ENCODE data around the gene SDC1. TPM values are rescaled to one million over a fixed set of nuclear protein-coding genes. Genes with fewer than 3 reads are reported as not detected.

The SDC1 gene
- total RNA-seq, 6 experiments from 2014 or later = 260 to 452 (median 415) TPM

GRCh38 chr2:20205069-20205468 lies 19.9 kb downstream of the SDC1 start:
- TF ChIP-seq POLR2A (IDR thresholded peaks at IDR 0.05) (no peak), CTCF (IDR thresholded peaks at IDR 0.05) (no peak)
- no peak for ATAC-seq
- WGBS (ENCODE audit: insufficient coverage, low coverage, low lambda C conversion rate, missing lambda C conversion rate) = 39% methylated on average over 6 of the region's 7 CpGs
- DNase-seq = no peak
- H3K9me3 ChIP-seq = no peaks in the 10 kb centered on the region
- peaks cover 0 to 98% (median 42%) of the 10 kb centered on the region in 4 donors for H3K4me1 ChIP-seq
- H3K36me3 ChIP-seq = peaks cover 0 to 35% (median 7%) of the 10 kb centered on the region in 4 donors
- intact Hi-C loops (cut with DNase I) = no loop called here
- H3K27ac ChIP-seq = peak overlapping the region in 2 of 3 donors; percentile 98 to 99
- no peak overlapping the region for H3K4me3 ChIP-seq
- no peaks in the 10 kb centered on the region for H3K27me3 ChIP-seq

GRCh38 chr2:20203521-20204225 lies 21.3 kb downstream of the SDC1 start:
- peak overlapping the region in 2 of 3 donors; percentile 34 to 44 for H3K4me3 ChIP-seq
- H3K36me3 ChIP-seq = peaks cover 0 to 35% (median 7%) of the 10 kb centered on the region in 4 donors

GRCh38 chr2:20203072-20203471 lies 21.9 kb downstream of the SDC1 start:
- no peaks in the 10 kb centered on the region for H3K9me3 ChIP-seq
- peak overlapping the region in 2 of 3 donors; percentile 34 to 44 for H3K4me3 ChIP-seq
- 25% methylated on average over 7 of the region's 10 CpGs for WGBS (ENCODE audit: insufficient coverage, low coverage, low lambda C conversion rate, missing lambda C conversion rate)
- intact Hi-C loops (cut with DNase I) = no loop called here
- no peaks in the 10 kb centered on the region for H3K27me3 ChIP-seq
- TF ChIP-seq POLR2A (IDR thresholded peaks at IDR 0.05) (peak; percentile 61), CTCF (IDR thresholded peaks at IDR 0.05) (no peak)
- H3K36me3 ChIP-seq = peaks cover 0 to 35% (median 7%) of the 10 kb centered on the region in 4 donors
- H3K27ac ChIP-seq = peak overlapping the region; percentile 57 to 99 (median 88)
- ATAC-seq (peak; percentile 5 to 29 (median 18)), DNase-seq (peak in 2 of 3 donors; percentile 82 to 83)
- H3K4me1 ChIP-seq = peaks cover 0 to 85% (median 39%) of the 10 kb centered on the region in 4 donors

More at GRCh38 chr2:20203521-20204225, 21.3 kb downstream of the SDC1 start:
- Histone ChIP-seq H3K27me3 (no peaks in the 10 kb centered on the region), H3K9me3 (no peaks in the 10 kb centered on the region), H3K4me1 (peaks cover 0 to 91% (median 36%) of the 10 kb centered on the region in 4 donors), H3K27ac (peak overlapping the region; percentile 10 to 99 (median 88))
- 46% methylated on average over 4 of the region's 17 CpGs for WGBS (ENCODE audit: insufficient coverage, low coverage, low lambda C conversion rate, missing lambda C conversion rate)
- TF ChIP-seq CTCF (IDR thresholded peaks at IDR 0.05) (no peak), POLR2A (IDR thresholded peaks at IDR 0.05) (no peak)
- intact Hi-C loops (cut with DNase I) = no loop called here
- ATAC-seq = peak in 1 of 4 donors; percentile 1
- no peak for DNase-seq

- peaks cover 0 to 35% (median 7%) of the 10 kb centered on the region in 4 donors for H3K36me3 ChIP-seq
- peak overlapping the region in 2 of 3 donors; percentile 19 to 44 for H3K4me3 ChIP-seq
- H3K9me3 ChIP-seq = no peaks in the 10 kb centered on the region
- no peaks in the 10 kb centered on the region for H3K27me3 ChIP-seq
- H3K4me1 ChIP-seq = peaks cover 0 to 85% (median 41%) of the 10 kb centered on the region in 4 donors
- H3K27ac ChIP-seq = peak overlapping the region; percentile 57 to 99 (median 88)
- WGBS (ENCODE audit: insufficient coverage, low coverage, low lambda C conversion rate, missing lambda C conversion rate) = 63% methylated on average over 2 of the region's 17 CpGs
- ATAC-seq (peak; percentile 4 to 17 (median 10)), DNase-seq (peak in 1 of 3 donors; percentile 72)
- TF ChIP-seq POLR2A (IDR thresholded peaks at IDR 0.05) (no peak), CTCF (IDR thresholded peaks at IDR 0.05) (no peak)
- intact Hi-C loops (cut with DNase I) = no loop called here
Measured at GRCh38 chr2:20201671-20202070, 23.3 kb downstream of the SDC1 start.

All from right lobe of liver (tissue), 6 donors.